A204.1 (cell line): Measurements from ENCODE around the gene DOCK7.

Experiments used
- FAIRE-seq: peaks from 2 replicates; lab custom pipeline; 2012; peaks lifted over from hg19 to GRCh38; lab: Jason Lieb, UNC

DOCK7 gene

GRCh38 chr1:62448221-62448933 is 239.8 kb downstream of the DOCK7 start:
- no peak for FAIRE-seq

- FAIRE-seq = no peak
Observed at GRCh38 chr1:62444701-62445100, 243.5 kb downstream of the DOCK7 start.

- no peak for FAIRE-seq
Observed at GRCh38 chr1:62439652-62440371, 248.4 kb downstream of the DOCK7 start.

GRCh38 chr1:62438163-62438562 is 250.0 kb downstream of the DOCK7 start:
- no peak for FAIRE-seq

- FAIRE-seq = no peak
Observed at GRCh38 chr1:62437273-62437940, 250.8 kb downstream of the DOCK7 start.

GRCh38 chr1:62436466-62437272 is 251.5 kb downstream of the DOCK7 start, which contains the start of gene USP1:
Gene USP1, plus strand, starts transcription at chr1:62437049. Its CDS starts 2,819 bp downstream, at chr1:62439868.
- FAIRE-seq = peak; percentile 99

- no peak for FAIRE-seq
Observed at GRCh38 chr1:62436039-62436465, 252.1 kb downstream of the DOCK7 start.

GRCh38 chr1:62435231-62436038 is 252.8 kb downstream of the DOCK7 start:
- FAIRE-seq = no peak

- FAIRE-seq = no peak
Observed at GRCh38 chr1:62434618-62435001, 253.6 kb downstream of the DOCK7 start.

GRCh38 chr1:62433861-62434617 is 254.1 kb downstream of the DOCK7 start:
- no peak for FAIRE-seq

GRCh38 chr1:62429581-62429980 is 258.6 kb downstream of the DOCK7 start:
- FAIRE-seq = no peak

GRCh38 chr1:62428351-62428750 is 259.8 kb downstream of the DOCK7 start:
- no peak for FAIRE-seq

- FAIRE-seq = no peak
Observed at GRCh38 chr1:62426794-62427193, 261.4 kb downstream of the DOCK7 start.

GRCh38 chr1:62426237-62426636 is 261.9 kb downstream of the DOCK7 start:
- FAIRE-seq = no peak

- FAIRE-seq = no peak
Observed at GRCh38 chr1:62425041-62425440, 263.1 kb downstream of the DOCK7 start.

GRCh38 chr1:62424411-62424810 is 263.8 kb downstream of the DOCK7 start:
- no peak for FAIRE-seq

- FAIRE-seq = no peak
Observed at GRCh38 chr1:62423580-62424242, 264.5 kb downstream of the DOCK7 start.

GRCh38 chr1:62420214-62420613 is 268.0 kb downstream of the DOCK7 start:
- no peak for FAIRE-seq

GRCh38 chr1:62417351-62417999 is 270.7 kb downstream of the DOCK7 start:
- no peak for FAIRE-seq

- no peak for FAIRE-seq
Observed at GRCh38 chr1:62415687-62416086, 272.5 kb downstream of the DOCK7 start.
